Raji (cell line): Measurements from ENCODE around the gene GNG7.

Experiments
- POLR2A ChIP-seq: IDR thresholded peaks from 2 replicates; pipeline ENCODE4 v1.6.1; 2011; ENCODE audit warnings: low read depth, low read length, control low read depth; ENCODE audit not compliant: insufficient read depth

GNG7 gene

DNA sequence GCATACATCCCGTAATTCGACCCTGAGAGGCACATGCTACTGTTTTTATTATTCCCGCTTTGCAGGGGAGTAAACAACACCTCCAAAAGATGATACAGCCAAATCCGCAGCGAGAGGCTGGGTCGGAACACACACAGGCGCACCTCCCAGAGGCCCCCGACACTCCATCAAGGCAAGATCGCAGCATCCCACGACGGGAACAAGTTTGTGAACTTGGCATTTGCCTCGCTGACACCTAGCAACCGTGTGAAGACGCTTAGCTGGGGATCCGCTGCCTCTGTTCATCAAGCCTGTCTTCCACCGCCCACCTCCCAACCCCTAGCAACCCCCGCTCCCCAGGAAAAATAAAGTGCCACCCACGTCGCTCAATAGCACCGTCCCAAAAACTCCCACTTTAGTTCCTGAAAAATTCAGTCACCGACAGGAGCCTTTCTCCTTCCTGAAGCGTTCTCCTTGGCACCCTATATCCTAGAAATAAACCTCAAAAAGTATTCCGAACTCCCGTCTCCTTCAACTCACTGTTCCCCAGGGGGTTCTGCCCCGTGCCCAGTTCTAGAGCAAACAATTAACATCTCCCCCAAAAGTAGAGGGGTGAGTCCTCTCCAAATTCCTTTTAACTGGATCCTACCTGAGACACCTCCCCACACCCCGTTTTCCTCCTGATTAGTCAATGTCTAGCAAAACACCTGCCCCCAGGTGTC, 1.7 kb downstream of the GNG7 start:
- TF ChIP-seq POLR2A: no peak

- no peak for TF ChIP-seq POLR2A
Observed at GRCh38 chr19:2699413-2700140, 2.9 kb downstream of the GNG7 start.

DNA sequence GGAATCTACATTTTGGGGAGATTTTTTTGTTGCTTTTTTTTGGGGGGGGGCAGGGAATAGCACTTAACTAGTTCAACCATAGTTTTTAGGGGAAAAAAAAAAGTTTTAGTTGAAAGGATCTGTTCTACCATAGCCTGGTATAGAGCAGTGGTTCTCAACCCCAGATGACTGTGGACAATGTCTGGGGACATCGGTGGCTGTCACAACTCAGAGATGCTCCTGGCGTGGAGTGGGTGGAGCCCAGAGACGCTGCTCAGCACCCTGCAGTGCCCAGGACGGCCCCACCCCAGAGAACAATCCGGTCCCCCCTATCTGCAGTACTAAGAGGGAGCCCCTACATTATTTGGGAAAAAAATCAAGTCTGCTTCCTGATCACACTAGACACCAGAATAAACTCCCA, 8.3 kb downstream of the GNG7 start:
- TF ChIP-seq POLR2A: no peak

DNA sequence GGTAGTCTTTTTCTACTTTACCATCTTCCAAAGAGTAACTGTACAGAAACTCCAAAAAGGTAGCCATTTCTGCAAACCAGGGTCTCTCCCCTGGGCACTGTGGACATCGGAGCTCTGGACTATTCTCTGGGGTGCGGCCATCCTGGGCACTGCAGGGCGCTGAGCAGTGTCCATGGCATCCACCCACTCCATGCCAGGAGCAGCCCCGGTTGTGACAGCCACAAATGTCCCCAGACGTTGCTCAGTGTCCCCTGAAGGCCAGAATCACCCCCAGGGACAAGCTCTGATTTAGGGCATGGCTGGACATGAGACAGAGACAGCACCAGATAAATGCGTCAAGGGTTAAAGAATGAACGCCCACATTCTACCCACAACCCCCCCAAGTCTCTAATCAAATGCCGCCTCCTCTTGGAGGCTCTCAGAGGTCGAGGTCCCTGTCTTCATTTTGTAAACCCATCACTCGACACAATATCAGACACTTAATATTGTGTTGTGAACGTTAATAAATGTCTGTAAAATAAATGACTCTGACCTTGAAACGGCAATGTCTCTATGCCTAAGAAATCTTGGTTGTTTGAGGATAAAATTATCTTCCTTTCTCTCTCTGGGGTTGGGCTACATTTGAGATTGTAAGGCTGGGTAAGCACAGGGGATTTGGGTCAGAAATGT, 8.9 kb downstream of the GNG7 start:
- no peak for TF ChIP-seq POLR2A

GRCh38 chr19:2691951-2692350, 10.5 kb downstream of the GNG7 start:
- no peak for TF ChIP-seq POLR2A

- no peak for TF ChIP-seq POLR2A
Observed at GRCh38 chr19:2690856-2691255, 11.6 kb downstream of the GNG7 start.

DNA sequence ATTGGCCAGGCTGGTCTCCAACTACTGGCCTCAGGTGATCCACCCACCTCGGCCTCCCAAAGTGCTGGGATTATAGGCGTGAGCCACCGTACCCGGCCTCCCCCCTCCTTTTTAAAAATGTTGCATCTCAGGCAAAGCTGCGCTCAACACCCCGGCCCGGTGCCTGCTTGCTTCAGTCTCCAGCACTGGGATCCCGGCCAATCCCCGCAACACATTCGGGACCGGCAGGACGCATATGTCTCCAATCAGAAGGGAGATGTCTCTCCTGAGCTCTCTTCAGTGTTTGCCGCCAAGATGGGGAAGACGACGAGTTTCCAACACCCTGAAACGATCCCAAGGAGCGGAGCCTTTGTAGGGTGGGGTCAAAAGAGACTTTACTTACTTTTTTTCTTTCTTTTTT, 16.1 kb downstream of the GNG7 start:
- no peak for TF ChIP-seq POLR2A

DNA sequence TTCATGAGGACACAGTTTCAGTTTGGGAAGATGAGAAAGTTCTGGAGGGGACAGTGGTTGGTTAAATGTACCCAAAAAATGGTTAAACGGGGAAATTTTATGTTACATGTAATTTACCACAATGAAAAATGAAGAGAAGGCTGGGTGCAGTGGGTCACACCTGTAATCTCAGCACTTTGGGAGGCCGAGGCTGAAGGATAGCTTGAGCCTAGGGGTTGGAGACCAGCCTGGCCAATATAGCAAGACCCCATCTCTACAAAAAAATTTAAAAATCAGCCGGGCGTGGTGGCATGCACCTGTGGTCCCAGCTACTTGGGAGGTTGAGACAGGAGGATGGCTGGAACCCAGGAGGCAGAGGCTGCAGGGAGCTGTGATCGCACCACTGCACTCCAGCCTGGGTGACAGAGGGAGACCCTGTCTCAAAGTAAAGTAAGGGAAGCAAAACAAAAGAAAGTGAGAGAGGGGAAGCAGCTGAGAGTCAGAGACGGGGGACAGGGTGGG, 17.2 kb downstream of the GNG7 start:
- TF ChIP-seq POLR2A: no peak

DNA sequence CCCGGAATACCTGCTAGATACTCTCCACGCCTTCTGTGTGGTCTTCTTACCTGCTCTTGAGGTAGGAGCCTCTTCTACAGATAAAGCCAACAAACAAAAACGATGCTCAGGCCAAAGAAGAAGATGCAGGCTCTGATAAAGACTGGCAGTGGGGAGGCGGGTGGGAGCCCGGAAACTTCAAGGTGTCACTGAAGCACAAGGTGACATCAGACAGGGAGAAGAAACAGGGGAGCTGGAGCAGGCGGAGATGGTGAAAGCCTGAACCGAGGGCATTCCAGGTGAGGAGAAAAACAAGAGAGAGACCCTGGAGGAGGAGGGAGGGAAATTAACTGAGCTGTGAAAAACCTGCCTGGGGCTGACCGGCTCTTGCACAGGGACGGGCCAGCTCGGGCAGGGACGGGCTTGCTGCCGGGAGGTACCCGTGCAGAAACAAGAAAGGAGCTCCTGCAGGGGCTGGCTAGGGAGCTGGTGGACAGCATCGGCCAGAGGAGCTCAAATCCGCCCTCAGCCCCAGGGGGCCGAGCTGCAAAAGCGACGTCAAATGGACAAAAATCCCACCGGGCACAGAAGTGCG, 19.0 kb downstream of the GNG7 start:
- no peak for TF ChIP-seq POLR2A

GRCh38 chr19:2680808-2681207, 21.7 kb downstream of the GNG7 start:
- TF ChIP-seq POLR2A: peak; percentile 58

DNA sequence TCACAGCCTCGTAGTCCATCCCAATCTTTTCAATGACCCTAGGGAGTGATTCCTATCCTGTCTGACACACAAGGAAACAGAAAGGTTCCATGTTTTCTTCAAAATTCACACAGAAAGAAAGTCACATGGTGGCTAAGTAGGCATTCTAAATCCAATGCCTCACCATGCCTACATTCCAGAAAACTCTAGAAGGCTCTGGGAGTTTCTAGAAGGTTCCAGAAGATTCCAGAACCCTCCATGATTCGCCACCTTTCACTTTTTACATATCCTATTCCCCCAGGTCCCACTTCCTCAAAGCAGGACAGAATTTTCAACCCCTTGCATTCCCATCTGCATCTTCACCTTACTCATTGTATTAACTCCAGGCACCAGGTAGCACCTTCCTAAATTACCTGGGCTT, 23.1 kb downstream of the GNG7 start:
- no peak for TF ChIP-seq POLR2A

- no peak for TF ChIP-seq POLR2A
Observed at GRCh38 chr19:2678044-2678671, 24.3 kb downstream of the GNG7 start.

- no peak for TF ChIP-seq POLR2A
Observed at GRCh38 chr19:2676823-2677222, 25.7 kb downstream of the GNG7 start.

DNA sequence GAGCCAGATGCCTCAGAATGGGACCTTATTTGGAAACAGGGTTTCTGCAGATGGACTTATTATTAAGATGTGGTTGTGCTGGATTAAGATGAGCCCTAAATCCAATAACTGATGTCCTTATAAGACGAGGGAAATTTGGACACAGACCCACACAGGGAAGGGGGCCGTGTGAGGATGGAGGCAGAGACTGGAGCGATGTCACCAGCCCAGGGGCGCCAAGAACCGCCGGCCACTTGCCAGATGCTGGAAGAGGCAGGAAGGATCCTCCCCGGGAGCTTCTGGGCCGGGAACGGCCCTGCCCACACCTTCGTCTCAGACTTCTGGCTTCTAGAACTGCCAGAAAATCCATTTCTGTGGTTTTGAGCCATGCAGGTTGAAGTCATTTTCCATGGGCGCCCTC, 26.6 kb downstream of the GNG7 start:
- TF ChIP-seq POLR2A: no peak

DNA sequence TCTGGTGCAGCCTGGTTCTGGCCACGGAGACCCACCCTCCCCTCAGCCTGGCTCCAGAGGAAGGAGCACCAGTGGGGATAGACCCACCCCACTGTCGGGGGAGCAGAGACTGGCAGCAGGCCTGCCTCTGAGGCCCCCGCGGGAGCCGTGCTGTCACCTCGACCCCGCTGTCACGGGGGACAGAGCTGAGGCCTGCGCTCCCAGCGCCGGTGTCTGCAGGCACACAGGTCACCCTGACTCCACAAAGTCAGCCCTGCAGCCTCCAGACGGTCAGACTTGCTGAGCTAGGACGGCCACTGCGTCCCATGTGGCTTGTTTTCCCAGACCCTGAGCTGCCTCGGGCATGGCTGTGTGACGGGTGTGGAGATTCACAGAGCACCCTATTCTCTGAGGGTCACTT, 32.3 kb downstream of the GNG7 start:
- no peak for TF ChIP-seq POLR2A

- TF ChIP-seq POLR2A: no peak
Observed at GRCh38 chr19:2668175-2668763, 34.2 kb downstream of the GNG7 start.
